MCF 10A (cell line): ENCODE measurements around the gene CAP2. TPM values are rescaled to one million over a fixed set of nuclear protein-coding genes. Genes with fewer than 3 reads are reported as not detected.
A peak's percentile ranks its signal among the peaks of the same experiment; 100 is the strongest.

ENCODE experiments used
- BruUV-seq: library from RNA; stranded (reverse); fragments of 400-500 nt; replicated peaks from 2 replicates; lab custom pipeline; 2021; lab: Mats Ljungman, UMichigan
- CTCF ChIA-PET: fragments of 300-600 bp; sonication (Branson Sonifier 250); formaldehyde crosslinking; extraction: SDS; loops from one replicate; lab custom pipeline; 2021; ENCODE audit warnings: antibody characterized with exemption, inconsistent platforms; lab: Yijun Ruan, JAX
- POLR2A ChIA-PET: fragments of 300-600, 350-650 bp; sonication (Branson Sonifier 250); formaldehyde crosslinking; extraction: SDS; loops from one replicate; lab custom pipeline; 2020; ENCODE audit warnings: antibody characterized with exemption, inconsistent platforms; lab: Yijun Ruan, JAX
- DNase-seq: peaks from one replicate; pipeline ENCODE4 v3.0.0-alpha.2; 2018; ENCODE audit not compliant: unreplicated experiment
- H3K27ac Mint-ChIP-seq: one replicate; pipeline ENCODE4 v1.8.0; 2022; ENCODE audit warnings: mild to moderate bottlenecking, low read depth, mixed read lengths; ENCODE audit not compliant: unreplicated experiment
- H3K27me3 Mint-ChIP-seq: one replicate; pipeline ENCODE4 v1.8.0; 2022; ENCODE audit warnings: mixed read lengths; ENCODE audit not compliant: insufficient read depth, unreplicated experiment
- H3K36me3 Mint-ChIP-seq: one replicate; pipeline ENCODE4 v1.8.0; 2022; ENCODE audit warnings: mild to moderate bottlenecking, moderate library complexity, mixed read lengths; ENCODE audit not compliant: insufficient read depth, unreplicated experiment
- H3K4me1 Mint-ChIP-seq: one replicate; pipeline ENCODE4 v1.8.0; 2022; ENCODE audit warnings: mixed read lengths; ENCODE audit not compliant: insufficient read depth, unreplicated experiment
- H3K4me3 Mint-ChIP-seq: one replicate; pipeline ENCODE4 v1.8.0; 2022; ENCODE audit warnings: mild to moderate bottlenecking, moderate library complexity, mixed read lengths; ENCODE audit not compliant: unreplicated experiment
- H3K9me3 Mint-ChIP-seq: one replicate; pipeline ENCODE4 v1.8.0; 2022; ENCODE audit warnings: mixed read lengths; ENCODE audit not compliant: unreplicated experiment
- CTCF ChIP-seq: fragments of 200-600 bp; IDR thresholded peaks from one replicate; pipeline ENCODE4 v1.8.0; 2022; ENCODE audit warnings: antibody characterized with exemption, mild to moderate bottlenecking; ENCODE audit not compliant: unreplicated experiment
- intact Hi-C: fragments of 100-400 bp; cut with micrococcal nuclease; formaldehyde crosslinking; loops from 2 replicates; pipeline ENCODE4 v1.14.1; 2022
- total RNA-seq: library from RNA; stranded (reverse); gene quantifications from 2 replicates; pipeline ENCODE4 v1.2.3, GENCODE V29; 2022

CAP2 gene
- total RNA-seq, 1 experiment from 2014 or later = 12.3 TPM

- Mint-ChIP-seq H3K36me3 (no peaks in the 10 kb centered on the region), H3K27ac (no peak overlapping the region), H3K9me3 (no peaks in the 10 kb centered on the region), H3K4me3 (no peak overlapping the region), H3K27me3 (no peaks in the 10 kb centered on the region), H3K4me1 (no peaks in the 10 kb centered on the region)
- no peak for TF ChIP-seq CTCF
- intact Hi-C loops = no loop called here
- BruUV-seq = no TSS peak
- CTCF ChIA-PET = no interaction called here
- no peak for DNase-seq
- POLR2A ChIA-PET = interaction anchor here (0.7 kb wide), 1 partner anchor 34 kb away, joined by 3 read pairs; no protein-coding TSS in a partner anchor
Observed at GRCh38 chr6:17358515-17358914, 34.9 kb upstream of the CAP2 start.

GRCh38 chr6:17360564-17360963, 32.8 kb upstream of the CAP2 start:
- TF ChIP-seq CTCF = no peak
- no peak for DNase-seq
- no peaks in the 10 kb centered on the region for H3K4me1 Mint-ChIP-seq
- ChIA-PET CTCF (no interaction called here), POLR2A (no interaction called here)
- no peaks in the 10 kb centered on the region for H3K36me3 Mint-ChIP-seq
- no peaks in the 10 kb centered on the region for H3K9me3 Mint-ChIP-seq
- no peak overlapping the region for H3K4me3 Mint-ChIP-seq
- no peaks in the 10 kb centered on the region for H3K27me3 Mint-ChIP-seq
- BruUV-seq = no TSS peak
- no peak overlapping the region for H3K27ac Mint-ChIP-seq
- intact Hi-C loops = no loop called here

- DNase-seq = peak; percentile 1
- Mint-ChIP-seq H3K4me1 (no peaks in the 10 kb centered on the region), H3K36me3 (no peaks in the 10 kb centered on the region), H3K4me3 (no peak overlapping the region), H3K9me3 (no peaks in the 10 kb centered on the region), H3K27ac (no peak overlapping the region), H3K27me3 (no peaks in the 10 kb centered on the region)
- TF ChIP-seq CTCF = no peak
- intact Hi-C loops = no loop called here
- POLR2A ChIA-PET = no interaction called here
- CTCF ChIA-PET = no interaction called here
- BruUV-seq = no TSS peak
Observed at GRCh38 chr6:17361013-17361412, 32.4 kb upstream of the CAP2 start.

GRCh38 chr6:17365961-17366360, 27.4 kb upstream of the CAP2 start:
- ChIA-PET CTCF (interaction anchor here (0.8 kb wide), 1 partner anchor 14 kb away, joined by 10 read pairs; no protein-coding TSS in a partner anchor), POLR2A (no interaction called here)
- Mint-ChIP-seq H3K27me3 (no peaks in the 10 kb centered on the region), H3K4me1 (no peaks in the 10 kb centered on the region), H3K9me3 (peaks cover 8% of the 10 kb centered on the region), H3K36me3 (no peaks in the 10 kb centered on the region), H3K4me3 (no peak overlapping the region), H3K27ac (no peak overlapping the region)
- BruUV-seq = no TSS peak
- TF ChIP-seq CTCF = no peak
- intact Hi-C loops = no loop called here
- DNase-seq = no peak
